Peyer's patch (tissue), 4 donors: ENCODE measurements around the gene EPHB2.

Source experiments
- POLR2A ChIP-seq, 2 donors: fragments of 450-650 bp; IDR thresholded peaks; one replicate each; pipeline ENCODE4 v1.5.1; 2017; ENCODE audit warnings: antibody characterized with exemption in 2 of 2, mild to moderate bottlenecking in 2 of 2, moderate library complexity in 2 of 2
- TF ChIP-seq, protein P1 (sequence below), 6 experiments: fragments of 450-650 bp in 4 of 6; fragments of 200-600 bp in 2 of 6; sonication (generic) in 1 of 6; IDR thresholded peaks; one replicate each; pipeline ENCODE4 v1.5.1; 2017 to 2019; ENCODE audit warnings: antibody characterized with exemption in 6 of 6, mild to moderate bottlenecking in 3 of 6, moderate library complexity in 1 of 6

GRCh38 chr1:22711071-22711470 lies 432 bp downstream of the EPHB2 start:
- TF ChIP-seq POLR2A (IDR thresholded peaks at IDR 0.05): no peak
- TF ChIP-seq, protein P1, sequence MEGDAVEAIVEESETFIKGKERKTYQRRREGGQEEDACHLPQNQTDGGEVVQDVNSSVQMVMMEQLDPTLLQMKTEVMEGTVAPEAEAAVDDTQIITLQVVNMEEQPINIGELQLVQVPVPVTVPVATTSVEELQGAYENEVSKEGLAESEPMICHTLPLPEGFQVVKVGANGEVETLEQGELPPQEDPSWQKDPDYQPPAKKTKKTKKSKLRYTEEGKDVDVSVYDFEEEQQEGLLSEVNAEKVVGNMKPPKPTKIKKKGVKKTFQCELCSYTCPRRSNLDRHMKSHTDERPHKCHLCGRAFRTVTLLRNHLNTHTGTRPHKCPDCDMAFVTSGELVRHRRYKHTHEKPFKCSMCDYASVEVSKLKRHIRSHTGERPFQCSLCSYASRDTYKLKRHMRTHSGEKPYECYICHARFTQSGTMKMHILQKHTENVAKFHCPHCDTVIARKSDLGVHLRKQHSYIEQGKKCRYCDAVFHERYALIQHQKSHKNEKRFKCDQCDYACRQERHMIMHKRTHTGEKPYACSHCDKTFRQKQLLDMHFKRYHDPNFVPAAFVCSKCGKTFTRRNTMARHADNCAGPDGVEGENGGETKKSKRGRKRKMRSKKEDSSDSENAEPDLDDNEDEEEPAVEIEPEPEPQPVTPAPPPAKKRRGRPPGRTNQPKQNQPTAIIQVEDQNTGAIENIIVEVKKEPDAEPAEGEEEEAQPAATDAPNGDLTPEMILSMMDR (IDR thresholded peaks at IDR 0.05): no peak
